Vagina (tissue), 2 donors: ENCODE data around the gene L3MBTL4.

ENCODE experiments used
- CTCF ChIP-seq, 3 experiments: fragments of 450-650 bp in 2 of 3; fragments of 200-600 bp in 1 of 3; sonication (generic) in 1 of 3; IDR thresholded peaks; one replicate each; pipeline ENCODE4 v1.5.1; 2017 to 2019; ENCODE audit warnings: antibody characterized with exemption in 3 of 3, mild to moderate bottlenecking in 2 of 3, moderate library complexity in 2 of 3
- POLR2A ChIP-seq, 2 donors: fragments of 450-650 bp; IDR thresholded peaks; one replicate each; pipeline ENCODE4 v1.6.1; 2017; ENCODE audit warnings: antibody characterized with exemption in 2 of 2, mild to moderate bottlenecking in 2 of 2, moderate library complexity in 2 of 2

GRCh38 chr18:6331872-6332271 lies 82.8 kb downstream of the L3MBTL4 start:
- TF ChIP-seq CTCF (IDR thresholded peaks at IDR 0.05), result no peak
- no peak for TF ChIP-seq POLR2A (IDR thresholded peaks at IDR 0.05)
